B cell (primary cell): ENCODE results near the gene SMPDL3B. TPM values are rescaled to one million over a fixed set of nuclear protein-coding genes. Genes with fewer than 3 reads are reported as not detected.

Experiments
- ATAC-seq: fragments of 200-7000 bp; cut with Tn5 transposase; one replicate; pipeline ENCODE4 v1.10.0; 2021; ENCODE audit warnings: low read depth, mild to moderate bottlenecking, moderate number of reproducible peaks, moderate library complexity
- CTCF ChIA-PET: fragments of 350-600 bp; sonication (Branson Sonifier 250); formaldehyde crosslinking; loops from one replicate; lab custom pipeline; 2021; ENCODE audit warnings: antibody characterized with exemption, inconsistent platforms; lab: Charles Lee
- POLR2A ChIA-PET: fragments of 350-600 bp; sonication (Branson Sonifier 250); formaldehyde crosslinking; loops from one replicate; lab custom pipeline; 2021; ENCODE audit warnings: antibody characterized with exemption; lab: Charles Lee
- DNase-seq: peaks from one replicate; pipeline ENCODE4 v3.0.0; 2013
- H2AFZ ChIP-seq: 2 replicates; pipeline ENCODE4 v1.6.1; 2012; ENCODE audit warnings: mild to moderate bottlenecking, low read depth, low read length; ENCODE audit not compliant: insufficient read depth, poor library complexity, severe bottlenecking
- H3K27ac ChIP-seq, 2 donors: 1 replicate in 1 of 2; 2 replicates in 1 of 2; pipeline ENCODE4 v1.5.1; 2012 to 2013; ENCODE audit warnings: low read length in 2 of 2, mild to moderate bottlenecking in 2 of 2, moderate library complexity in 1 of 2
- H3K27me3 ChIP-seq, 4 experiments: fragments of 200-600 bp in 1 of 4; sonication (generic) in 1 of 4; replicated peaks in 1 of 4; 1 replicate in 2 of 4; 2 replicates in 2 of 4; pipeline versions ENCODE4 v1.6.1 to v1.7.0; 2013 to 2016; ENCODE audit warnings: low read length in 3 of 4, mild to moderate bottlenecking in 2 of 4, mixed read lengths in 1 of 4, moderate library complexity in 1 of 4; ENCODE audit not compliant: insufficient read depth in 4 of 4, control insufficient read depth in 3 of 4; ENCODE audit errors: control extremely low read depth in 1 of 4
- H3K36me3 ChIP-seq, 2 experiments: replicated peaks in 1 of 2; 1 replicate in 1 of 2; 2 replicates in 1 of 2; pipeline versions ENCODE4 v1.6.1 to v1.7.1; 2013; ENCODE audit warnings: low read length in 1 of 2; ENCODE audit not compliant: insufficient read depth in 2 of 2, control insufficient read depth in 1 of 2; ENCODE audit errors: control extremely low read depth in 1 of 2, extremely low read depth in 1 of 2
- H3K4me1 ChIP-seq, 2 donors: fragments of 200-600 bp in 1 of 2; sonication (generic) in 1 of 2; 1 replicate in 1 of 2; 2 replicates in 1 of 2; pipeline versions ENCODE4 v1.5.1 to v1.6.1; 2013 to 2017; ENCODE audit warnings: low read length in 2 of 2; ENCODE audit not compliant: control insufficient read depth in 2 of 2, insufficient read depth in 2 of 2
- H3K4me2 ChIP-seq: replicated peaks from 2 replicates; pipeline ENCODE3; 2012; ENCODE audit warnings: mild to moderate bottlenecking, low read depth, low read length; ENCODE audit not compliant: poor library complexity, severe bottlenecking
- H3K4me3 ChIP-seq, 5 experiments: fragments of 200-600 bp in 1 of 5; sonication (generic) in 1 of 5; 1 replicate in 3 of 5; 2 replicates in 2 of 5; pipeline versions ENCODE4 v1.5.1 to v1.7.0; 2011 to 2016; ENCODE audit warnings: low read length in 4 of 5, mild to moderate bottlenecking in 4 of 5, low read depth in 2 of 5, control low read depth in 1 of 5, moderate library complexity in 1 of 5; ENCODE audit not compliant: insufficient read depth in 1 of 5; ENCODE audit errors: control extremely low read depth in 1 of 5, extremely low read depth in 1 of 5
- H3K79me2 ChIP-seq: fragments of 200-600 bp; sonication (generic); one replicate; pipeline ENCODE4 v1.6.0; 2016; ENCODE audit warnings: low read length; ENCODE audit not compliant: control insufficient read depth, insufficient read depth
- H3K9ac ChIP-seq: fragments of 200-600 bp; sonication (generic); 2 replicates; pipeline ENCODE4 v1.6.1; 2017; ENCODE audit warnings: mild to moderate bottlenecking, low read length, moderate library complexity
- H3K9me3 ChIP-seq, 3 donors: one replicate each; pipeline versions ENCODE4 v1.6.1 to v1.7.1; 2013; ENCODE audit warnings: low read length in 2 of 3; ENCODE audit not compliant: control insufficient read depth in 2 of 3, insufficient read depth in 1 of 3; ENCODE audit errors: control extremely low read depth in 1 of 3
- H4K20me1 ChIP-seq: 2 replicates; pipeline ENCODE4 v1.6.0; 2012; ENCODE audit warnings: mild to moderate bottlenecking, low read length; ENCODE audit not compliant: insufficient read depth, control insufficient read depth, poor library complexity, severe bottlenecking
- H3K27ac Mint-ChIP-seq: one replicate; pipeline ENCODE4 v1.8.0; 2021; ENCODE audit warnings: mixed read lengths
- H3K27me3 Mint-ChIP-seq: one replicate; pipeline ENCODE4 v1.8.0; 2021; ENCODE audit warnings: mixed read lengths
- H3K4me1 Mint-ChIP-seq: one replicate; pipeline ENCODE4 v1.8.0; 2021; ENCODE audit warnings: mixed read lengths
- H3K4me3 Mint-ChIP-seq: one replicate; pipeline ENCODE4 v1.8.0; 2021; ENCODE audit warnings: mixed read lengths
- H3K9me3 Mint-ChIP-seq: one replicate; pipeline ENCODE4 v1.8.0; 2022; ENCODE audit warnings: mixed read lengths; ENCODE audit not compliant: insufficient read depth
- CTCF ChIP-seq: fragments of 200-600 bp; IDR thresholded peaks from one replicate; pipeline ENCODE4 v1.8.0; 2022; ENCODE audit warnings: antibody characterized with exemption, mild to moderate bottlenecking
- EZH2 ChIP-seq: IDR thresholded peaks from 2 replicates; pipeline ENCODE4 v1.6.1; 2012; ENCODE audit warnings: borderline replicate concordance, low read depth, mild to moderate bottlenecking, moderate library complexity, low read length; ENCODE audit not compliant: insufficient read depth, poor library complexity, severe bottlenecking
- WGBS: methylation state at CpG from one replicate; pipeline ENCODE4 v1.1.5; 2013; ENCODE audit warnings: missing lambda C conversion rate; ENCODE audit not compliant: insufficient coverage; 5-methylcytosine and 5-hydroxymethylcytosine counted together
- intact Hi-C: fragments of 100-400 bp; cut with micrococcal nuclease; formaldehyde crosslinking; loops from one replicate; pipeline ENCODE4 v1.10.0; 2022
- polyA plus RNA-seq: library from polyadenylated mRNA; depleted of rRNA; stranded (reverse); fragments of >200 nt; gene quantifications from 2 replicates; pipeline ENCODE4 v1.2.3, GENCODE V29; 2012
- total RNA-seq, 2 donors: library from RNA; stranded (reverse); fragments of 120-200 nt in 1 of 2; gene quantifications; 1 replicate in 1 of 2; 2 replicates in 1 of 2; pipeline versions ENCODE4 v1.2.3 to v1.2.4, GENCODE V29; 2013 to 2022

The SMPDL3B gene
- total and polyA plus RNA-seq, 2 donors (not counting 1 experiment from before 2014, with no cell fraction given), result 0.22 TPM; not detected in 1

- DNase-seq, result no peak
- Histone ChIP-seq H3K4me3 (no peak overlapping the region), H3K9ac (no peak overlapping the region), H3K4me1 (peaks cover 12 to 20% of the 10 kb centered on the region in 2 donors), H2AFZ (no peak overlapping the region), H3K79me2 (no peaks in the 10 kb centered on the region), H3K27ac (no peak overlapping the region), H4K20me1 (no peaks in the 10 kb centered on the region), H3K27me3 (peaks cover 0 to 19% (median 9%) of the 10 kb centered on the region in 4 experiments), H3K4me2 (no peak overlapping the region), H3K36me3 (no peaks in the 10 kb centered on the region), H3K9me3 (no peaks in the 10 kb centered on the region)
- no peak for TF ChIP-seq EZH2
- TF ChIP-seq CTCF, result no peak
- intact Hi-C loops, result no loop called here
- Mint-ChIP-seq H3K9me3 (no peaks in the 10 kb centered on the region), H3K27ac (no peak overlapping the region), H3K4me1 (peaks cover 25% of the 10 kb centered on the region), H3K27me3 (peaks cover 18% of the 10 kb centered on the region), H3K4me3 (no peak overlapping the region)
- ATAC-seq, result no peak
- ChIA-PET POLR2A (interaction anchor here (0.5 kb wide), 1 partner anchor 180 kb away, joined by 6 read pairs; no protein-coding TSS in a partner anchor), CTCF (no interaction called here)
- WGBS, result no CpG with 5 or more reads among the region's 5 CpGs
Measured at GRCh38 chr1:27936370-27936769, 1.6 kb downstream of the SMPDL3B start.

- POLR2A ChIA-PET, result no interaction called here
- no peaks in the 10 kb centered on the region for H3K79me2 ChIP-seq
- Mint-ChIP-seq H3K9me3 (no peaks in the 10 kb centered on the region), H3K27ac (no peak overlapping the region), H3K4me3 (no peak overlapping the region), H3K27me3 (peaks cover 17% of the 10 kb centered on the region), H3K4me1 (peaks cover 17% of the 10 kb centered on the region)
- H2AFZ ChIP-seq, result no peak overlapping the region
- DNase-seq (no peak), ATAC-seq (no peak)
- H3K4me3 ChIP-seq, result no peak overlapping the region
- intact Hi-C loops, result no loop called here
- H3K9me3 ChIP-seq, result no peaks in the 10 kb centered on the region
- H3K4me1 ChIP-seq, result peaks cover 12 to 15% of the 10 kb centered on the region in 2 donors
- H3K27me3 ChIP-seq, result peaks cover 0 to 19% (median 9%) of the 10 kb centered on the region in 4 experiments
- WGBS, result 100% methylated on average over 1 of the region's 1 CpG
- no peaks in the 10 kb centered on the region for H4K20me1 ChIP-seq
- no peak overlapping the region for H3K4me2 ChIP-seq
- no peak for TF ChIP-seq CTCF
- no peak for TF ChIP-seq EZH2
- no peak overlapping the region for H3K27ac ChIP-seq
- CTCF ChIA-PET, result no interaction called here
- no peaks in the 10 kb centered on the region for H3K36me3 ChIP-seq
- H3K9ac ChIP-seq, result no peak overlapping the region
Measured at GRCh38 chr1:27937524-27937836, 2.7 kb downstream of the SMPDL3B start.
